Measurements from ENCODE around the gene USP13. TPM values are rescaled to one million over a fixed set of nuclear protein-coding genes. Genes with fewer than 3 reads are reported as not detected.

The USP13 gene, protein sequence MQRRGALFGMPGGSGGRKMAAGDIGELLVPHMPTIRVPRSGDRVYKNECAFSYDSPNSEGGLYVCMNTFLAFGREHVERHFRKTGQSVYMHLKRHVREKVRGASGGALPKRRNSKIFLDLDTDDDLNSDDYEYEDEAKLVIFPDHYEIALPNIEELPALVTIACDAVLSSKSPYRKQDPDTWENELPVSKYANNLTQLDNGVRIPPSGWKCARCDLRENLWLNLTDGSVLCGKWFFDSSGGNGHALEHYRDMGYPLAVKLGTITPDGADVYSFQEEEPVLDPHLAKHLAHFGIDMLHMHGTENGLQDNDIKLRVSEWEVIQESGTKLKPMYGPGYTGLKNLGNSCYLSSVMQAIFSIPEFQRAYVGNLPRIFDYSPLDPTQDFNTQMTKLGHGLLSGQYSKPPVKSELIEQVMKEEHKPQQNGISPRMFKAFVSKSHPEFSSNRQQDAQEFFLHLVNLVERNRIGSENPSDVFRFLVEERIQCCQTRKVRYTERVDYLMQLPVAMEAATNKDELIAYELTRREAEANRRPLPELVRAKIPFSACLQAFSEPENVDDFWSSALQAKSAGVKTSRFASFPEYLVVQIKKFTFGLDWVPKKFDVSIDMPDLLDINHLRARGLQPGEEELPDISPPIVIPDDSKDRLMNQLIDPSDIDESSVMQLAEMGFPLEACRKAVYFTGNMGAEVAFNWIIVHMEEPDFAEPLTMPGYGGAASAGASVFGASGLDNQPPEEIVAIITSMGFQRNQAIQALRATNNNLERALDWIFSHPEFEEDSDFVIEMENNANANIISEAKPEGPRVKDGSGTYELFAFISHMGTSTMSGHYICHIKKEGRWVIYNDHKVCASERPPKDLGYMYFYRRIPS
- total RNA-seq, result 1 to 10 TPM; 7.7 to 7.9 TPM

DNA sequence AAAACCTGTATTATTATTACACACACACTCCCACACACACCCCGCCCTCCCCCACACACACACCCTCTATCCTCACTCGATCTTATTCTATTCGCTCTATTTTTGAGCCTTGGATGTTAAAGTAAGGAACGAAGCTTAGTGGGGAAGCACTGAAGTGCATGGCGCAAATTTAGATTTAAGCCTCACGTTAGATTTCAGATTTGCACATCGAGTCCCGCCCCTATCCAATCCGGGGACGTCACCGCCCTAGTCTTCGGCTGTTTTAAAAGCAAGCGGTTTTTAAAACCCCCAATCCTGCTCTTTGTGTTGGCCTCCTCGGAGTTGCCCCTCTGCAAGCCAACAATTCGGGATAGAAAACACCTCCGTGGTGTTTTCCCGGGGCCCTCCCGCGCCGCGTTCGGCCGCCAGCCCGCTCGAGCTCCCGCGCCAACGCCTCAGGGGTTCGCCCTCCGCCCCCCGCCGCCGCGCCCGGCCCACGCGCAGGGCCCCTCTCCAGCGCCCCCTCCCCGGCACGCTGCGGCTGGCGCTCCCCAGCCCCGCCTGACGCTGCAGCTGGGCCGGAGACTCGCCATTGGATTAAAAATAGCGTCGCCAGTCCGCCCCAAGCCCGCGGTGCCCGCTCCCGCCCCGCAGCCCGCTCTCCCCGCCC, at the start of gene USP13:
Gene USP13 (plus strand): TSS at position 594 of the 649 bp plus-strand sequence. CDS start 186 bp downstream, outside the sequence.

DNA sequence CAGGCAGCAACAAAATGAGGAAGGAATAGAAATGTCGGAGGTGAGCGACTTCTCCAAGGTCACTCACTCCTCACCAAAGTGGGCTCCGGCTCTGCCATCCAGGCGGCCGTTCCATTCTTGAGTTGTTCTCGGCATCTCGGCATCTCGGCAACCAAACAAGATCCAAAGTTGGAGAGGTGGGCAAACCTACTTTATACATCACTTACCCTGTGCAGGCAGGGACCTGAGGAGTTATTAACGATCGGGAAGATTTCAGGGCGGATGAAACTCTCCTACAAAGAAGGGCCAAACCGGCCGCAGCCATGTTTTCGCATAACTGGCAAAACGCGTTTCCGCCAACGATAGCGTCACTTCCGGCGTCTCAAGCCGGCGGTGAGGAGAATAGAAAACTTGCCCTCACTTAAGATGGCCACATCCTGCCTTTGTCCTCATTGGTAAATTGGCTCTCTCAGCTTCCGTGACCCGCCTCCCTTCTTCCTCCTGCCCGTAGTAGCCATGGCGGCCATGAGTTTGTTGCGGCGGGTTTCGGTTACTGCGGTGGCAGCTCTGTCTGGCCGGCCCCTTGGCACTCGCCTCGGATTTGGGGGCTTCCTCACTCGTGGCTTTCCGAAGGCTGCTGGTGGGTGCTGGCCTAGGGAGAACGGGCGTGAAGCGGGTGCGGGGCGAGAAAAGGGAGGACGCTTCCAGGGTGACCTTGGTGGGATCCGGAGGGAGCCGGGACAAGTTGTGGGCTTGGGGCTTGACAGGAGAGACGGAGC, 48.3 kb upstream of the USP13 start, which contains the start of the genes MRPL47 and NDUFB5:
Gene MRPL47 (minus strand): TSS at position 318 of the 758 bp plus-strand sequence. CDS start 14 bp downstream, at position 304.
Gene NDUFB5 (plus strand): TSS at position 474 of the 758 bp plus-strand sequence. CDS start 22 bp downstream, at position 496.

Other genes starting within 250 kb of the USP13 start
- 1 to 10 TPM; 2.3 to 3.8 TPM for gene GNB4, start 201.6 kb upstream of the USP13 start, total RNA-seq
- gene ACTL6A, start 90.1 kb upstream of the USP13 start, total RNA-seq, result 10 to 100 TPM; 65.3 to 71.8 TPM
- 10 to 100 TPM; 27.6 to 27.8 TPM for gene MRPL47, start 48.4 kb upstream of the USP13 start, total RNA-seq
- gene NDUFB5, start 48.2 kb upstream of the USP13 start, total RNA-seq, result 10 to 100 TPM; 90.5 to 93.4 TPM

All from activated naive CD4-positive, alpha-beta T cell treated with anti-CD3 and anti-CD28 coated beads, Interleukin-2, amount 10 ng/mL, durations not matched to agents 5 hours and 36 hours (primary cell).